Measurements from ENCODE around the gene RAPSN.

DNA sequence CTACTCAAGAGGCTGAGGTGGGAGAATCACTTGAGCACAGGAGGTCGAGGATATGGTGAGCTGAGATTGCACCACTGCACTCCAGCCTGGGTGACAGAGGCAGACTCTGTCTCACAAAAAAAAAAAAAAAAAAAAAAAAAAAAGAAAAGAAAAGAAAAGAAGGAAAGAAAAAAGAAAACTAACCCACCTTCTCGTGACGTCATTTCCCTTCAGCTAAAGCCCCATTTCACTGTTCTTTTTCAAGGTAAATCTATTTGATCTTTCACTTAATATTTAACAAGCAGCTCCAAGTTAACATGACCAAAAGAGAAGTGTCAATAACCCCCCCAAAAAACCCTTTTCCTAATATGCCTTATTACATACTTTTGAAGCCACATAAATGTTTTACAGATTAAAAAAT lies 5.1 kb downstream of the RAPSN start:
- no peak for TF ChIP-seq POLR2A (IDR thresholded peaks at IDR 0.05)
- TF ChIP-seq, protein P1, sequence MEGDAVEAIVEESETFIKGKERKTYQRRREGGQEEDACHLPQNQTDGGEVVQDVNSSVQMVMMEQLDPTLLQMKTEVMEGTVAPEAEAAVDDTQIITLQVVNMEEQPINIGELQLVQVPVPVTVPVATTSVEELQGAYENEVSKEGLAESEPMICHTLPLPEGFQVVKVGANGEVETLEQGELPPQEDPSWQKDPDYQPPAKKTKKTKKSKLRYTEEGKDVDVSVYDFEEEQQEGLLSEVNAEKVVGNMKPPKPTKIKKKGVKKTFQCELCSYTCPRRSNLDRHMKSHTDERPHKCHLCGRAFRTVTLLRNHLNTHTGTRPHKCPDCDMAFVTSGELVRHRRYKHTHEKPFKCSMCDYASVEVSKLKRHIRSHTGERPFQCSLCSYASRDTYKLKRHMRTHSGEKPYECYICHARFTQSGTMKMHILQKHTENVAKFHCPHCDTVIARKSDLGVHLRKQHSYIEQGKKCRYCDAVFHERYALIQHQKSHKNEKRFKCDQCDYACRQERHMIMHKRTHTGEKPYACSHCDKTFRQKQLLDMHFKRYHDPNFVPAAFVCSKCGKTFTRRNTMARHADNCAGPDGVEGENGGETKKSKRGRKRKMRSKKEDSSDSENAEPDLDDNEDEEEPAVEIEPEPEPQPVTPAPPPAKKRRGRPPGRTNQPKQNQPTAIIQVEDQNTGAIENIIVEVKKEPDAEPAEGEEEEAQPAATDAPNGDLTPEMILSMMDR (IDR thresholded peaks at IDR 0.05): no peak

Data from adrenal gland (tissue), 5 donors.